SU-DHL-6 (cell line): ENCODE data around the gene STK11.

Source experiments
- CTCF ChIP-seq: fragments of 200-600 bp; sonication (generic); IDR thresholded peaks from one replicate; pipeline ENCODE4 v1.5.1; 2017; ENCODE audit warnings: antibody characterized with exemption, mild to moderate bottlenecking, low read length, moderate library complexity; ENCODE audit not compliant: insufficient read depth, poor library complexity, severe bottlenecking
- EZH2phosphoT487 ChIP-seq: fragments of 200-600 bp; sonication (generic), shearing (Covaris generic); conservative IDR thresholded peaks from 2 replicates; pipeline ENCODE4 v1.6.1; 2018; ENCODE audit warnings: mild to moderate bottlenecking, antibody characterized with exemption, low read length, moderate library complexity, mixed read lengths

GRCh38 chr19:1260749-1261537, 55.4 kb downstream of the STK11 start:
- TF ChIP-seq CTCF (no peak), EZH2phosphoT487 (no peak)
